Smooth muscle cell (in vitro differentiated cells): ENCODE results near the gene GPALPP1. TPM values are rescaled to one million over a fixed set of nuclear protein-coding genes. Genes with fewer than 3 reads are reported as not detected.
"Not testable (repeated sequence)": the region's sequence is repeated elsewhere in the genome, so short reads cannot be mapped to it uniquely, and the experiment has no call there.

Experiments
- DNase-seq: peaks from one replicate; lab custom pipeline; 2025; ENCODE audit not compliant: unreplicated experiment; lab: John Stamatoyannopoulos, UW
- H2AFZ ChIP-seq: fragments of 200-600 bp; sonication (generic); 2 replicates; pipeline ENCODE4 v1.6.0; 2016; ENCODE audit warnings: antibody characterized with exemption, low read depth, mild to moderate bottlenecking
- H3F3A ChIP-seq: fragments of 200-600 bp; sonication (generic); 2 replicates; pipeline ENCODE4 v1.6.0; 2017; ENCODE audit warnings: antibody characterized with exemption, low read depth
- H3K27ac ChIP-seq: fragments of 200-600 bp; sonication (generic); 2 replicates; pipeline ENCODE4 v1.5.1; 2016; ENCODE audit warnings: low read depth, mild to moderate bottlenecking
- H3K27me3 ChIP-seq: fragments of 200-600 bp; sonication (generic); 2 replicates; pipeline ENCODE4 v1.6.1; 2016; ENCODE audit warnings: low read depth, mild to moderate bottlenecking
- H3K36me3 ChIP-seq: fragments of 200-600 bp; sonication (generic); 2 replicates; pipeline ENCODE4 v1.5.1; 2016; ENCODE audit warnings: low read depth
- H3K4me1 ChIP-seq: fragments of 200-600 bp; sonication (generic); 2 replicates; pipeline ENCODE4 v1.5.1; 2016; ENCODE audit warnings: low read depth
- H3K4me2 ChIP-seq: fragments of 200-600 bp; sonication (generic); 2 replicates; pipeline ENCODE4 v1.6.0; 2016; ENCODE audit warnings: mild to moderate bottlenecking
- H3K4me3 ChIP-seq: fragments of 200-600 bp; sonication (generic); 2 replicates; pipeline ENCODE4 v1.5.1; 2016; ENCODE audit warnings: mild to moderate bottlenecking
- H3K79me2 ChIP-seq: fragments of 200-600 bp; sonication (generic); 2 replicates; pipeline ENCODE4 v1.6.0; 2016; ENCODE audit warnings: low read depth, mild to moderate bottlenecking
- H3K9ac ChIP-seq: fragments of 200-600 bp; sonication (generic); 2 replicates; pipeline ENCODE4 v1.6.0; 2016; ENCODE audit warnings: low read depth
- H3K9me3 ChIP-seq: fragments of 200-600 bp; sonication (generic); replicated peaks from 2 replicates; pipeline ENCODE4 v1.5.1; 2016; ENCODE audit warnings: low read depth
- H4K20me1 ChIP-seq: fragments of 200-600 bp; sonication (generic); 2 replicates; pipeline ENCODE4 v1.6.0; 2016; ENCODE audit warnings: low read depth
- CTCF ChIP-seq: fragments of 200-600 bp; sonication (generic); IDR thresholded peaks from 2 replicates; pipeline ENCODE4 v1.5.1; 2017; ENCODE audit warnings: borderline replicate concordance, mild to moderate bottlenecking, antibody characterized with exemption; ENCODE audit not compliant: insufficient read depth, poor library complexity, severe bottlenecking
- WGBS: methylation state at CpG from one replicate; pipeline ENCODE4 v1.1.7; 2016; ENCODE audit warnings: low lambda C conversion rate; 5-methylcytosine and 5-hydroxymethylcytosine counted together
- polyA plus RNA-seq: library from polyadenylated mRNA; unstranded; fragments of >200 nt; fragmentation: Nextera tagmentation; extraction: Ambion mirVana; gene quantifications from 2 replicates; pipeline ENCODE4 v1.2.1, GENCODE V29; 2016
- total RNA-seq: library from RNA; depleted of rRNA; stranded (reverse); fragments of >200 nt; gene quantifications from 2 replicates; pipeline ENCODE4 v1.2.3, GENCODE V29; 2014

Gene GPALPP1
- total and polyA plus RNA-seq, 2 experiments from 2014 or later, result 11.1 to 23.1 TPM

- Histone ChIP-seq H3K9ac (no peak overlapping the region), H4K20me1 (no peaks in the 10 kb centered on the region), H3K36me3 (peaks cover 7% of the 10 kb centered on the region), H3K79me2 (no peaks in the 10 kb centered on the region), H3F3A (no peaks in the 10 kb centered on the region), H2AFZ (no peak overlapping the region), H3K4me1 (no peaks in the 10 kb centered on the region), H3K4me3 (no peak overlapping the region), H3K4me2 (no peak overlapping the region), H3K9me3 (no peaks in the 10 kb centered on the region), H3K27me3 (no peaks in the 10 kb centered on the region), H3K27ac (no peak overlapping the region)
- DNase-seq, result no peak
- 97% methylated on average over 2 of the region's 2 CpGs for WGBS
- TF ChIP-seq CTCF, result no peak
Measured at GRCh38 chr13:45015300-45015699, 26.0 kb downstream of the GPALPP1 start.

- no peaks in the 10 kb centered on the region for H3K27me3 ChIP-seq
- no peak overlapping the region for H3K9ac ChIP-seq
- H3K36me3 ChIP-seq, result peaks cover 9% of the 10 kb centered on the region
- no peak for DNase-seq
- H3K9me3 ChIP-seq, result no peaks in the 10 kb centered on the region
- no peak overlapping the region for H3K27ac ChIP-seq
- H3K4me1 ChIP-seq, result no peaks in the 10 kb centered on the region
- H2AFZ ChIP-seq, result no peak overlapping the region
- H3K79me2 ChIP-seq, result no peaks in the 10 kb centered on the region
- 100% methylated on average over 3 of the region's 3 CpGs for WGBS
- no peaks in the 10 kb centered on the region for H3F3A ChIP-seq
- no peak for TF ChIP-seq CTCF
- no peak overlapping the region for H3K4me2 ChIP-seq
- no peak overlapping the region for H3K4me3 ChIP-seq
- H4K20me1 ChIP-seq, result no peaks in the 10 kb centered on the region
Measured at GRCh38 chr13:45016792-45017425, 27.6 kb downstream of the GPALPP1 start.

GRCh38 chr13:45019981-45020380 lies 30.6 kb downstream of the GPALPP1 start:
- not testable (repeated sequence) for H3K27ac ChIP-seq, H2AFZ ChIP-seq, H3K4me1 ChIP-seq, H4K20me1 ChIP-seq, DNase-seq, H3K36me3 ChIP-seq, H3K9ac ChIP-seq, H3K9me3 ChIP-seq, H3K4me2 ChIP-seq, H3K27me3 ChIP-seq, H3K79me2 ChIP-seq, H3F3A ChIP-seq, H3K4me3 ChIP-seq
- 93% methylated on average over 7 of the region's 7 CpGs for WGBS

DNA sequence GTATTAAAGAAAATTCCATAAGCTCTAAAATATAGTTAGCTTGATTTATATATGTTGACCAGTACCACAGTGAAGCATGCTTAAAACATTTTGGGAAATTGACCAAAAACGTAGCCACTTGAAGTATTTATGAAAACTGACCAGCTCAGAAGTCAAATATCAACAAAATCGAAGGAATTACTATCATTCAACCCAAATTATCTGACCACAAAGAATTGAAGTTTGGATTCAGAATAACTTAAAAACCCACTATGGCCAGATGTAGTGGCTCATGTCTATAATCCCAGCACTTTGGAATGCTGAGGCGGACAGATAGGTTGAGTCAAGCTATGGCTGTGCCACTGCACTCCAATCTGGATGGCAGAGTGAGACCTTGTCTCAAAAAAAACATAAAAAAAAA lies 31.9 kb downstream of the GPALPP1 start:
- Histone ChIP-seq H3F3A (no peaks in the 10 kb centered on the region), H3K4me3 (no peak overlapping the region), H3K4me2 (no peak overlapping the region), H3K4me1 (no peaks in the 10 kb centered on the region), H3K9ac (no peak overlapping the region), H3K27ac (no peak overlapping the region), H3K79me2 (no peaks in the 10 kb centered on the region), H3K9me3 (no peaks in the 10 kb centered on the region), H4K20me1 (no peaks in the 10 kb centered on the region), H2AFZ (no peak overlapping the region), H3K27me3 (no peaks in the 10 kb centered on the region), H3K36me3 (peaks cover 9% of the 10 kb centered on the region)
- 94% methylated on average over 3 of the region's 3 CpGs for WGBS
- no peak for DNase-seq
- TF ChIP-seq CTCF, result no peak
